ENCODE data around the gene RASGRP1. TPM values are rescaled to one million over a fixed set of nuclear protein-coding genes. Genes with fewer than 3 reads are reported as not detected.

The RASGRP1 gene
- total RNA-seq, 1 donor from 2014 or later: 1.8 TPM

GRCh38 chr15:38504680-38505467, 59.7 kb downstream of the RASGRP1 start:
- no peak for DNase-seq (ENCODE audit: low spot score)

GRCh38 chr15:38503496-38503895, 61.1 kb downstream of the RASGRP1 start:
- no peak for DNase-seq (ENCODE audit: low spot score)

GRCh38 chr15:38499651-38500050, 65.0 kb downstream of the RASGRP1 start:
- DNase-seq (ENCODE audit: low spot score): no peak

- DNase-seq (ENCODE audit: low spot score): no peak
These were observed 68.5 kb downstream of the RASGRP1 start for GRCh38 chr15:38496151-38496550.

GRCh38 chr15:38490242-38490922, 74.2 kb downstream of the RASGRP1 start:
- no peak for DNase-seq (ENCODE audit: low spot score)

GRCh38 chr15:38487378-38487777, 77.2 kb downstream of the RASGRP1 start:
- no peak for DNase-seq (ENCODE audit: low spot score)

- DNase-seq (ENCODE audit: low spot score): no peak
These were observed 77.7 kb downstream of the RASGRP1 start for GRCh38 chr15:38486936-38487335.

GRCh38 chr15:38482572-38482971, 82.0 kb downstream of the RASGRP1 start:
- DNase-seq (ENCODE audit: low spot score): no peak

GRCh38 chr15:38481761-38482160, 82.9 kb downstream of the RASGRP1 start:
- no peak for DNase-seq (ENCODE audit: low spot score)

- DNase-seq (ENCODE audit: low spot score): no peak
These were observed 83.5 kb downstream of the RASGRP1 start for GRCh38 chr15:38481113-38481512.

GRCh38 chr15:38479756-38480155, 84.9 kb downstream of the RASGRP1 start:
- DNase-seq (ENCODE audit: low spot score): no peak

GRCh38 chr15:38479266-38479665, 85.3 kb downstream of the RASGRP1 start:
- no peak for DNase-seq (ENCODE audit: low spot score)

- no peak for DNase-seq (ENCODE audit: low spot score)
These were observed 87.0 kb downstream of the RASGRP1 start for GRCh38 chr15:38477637-38478036.

GRCh38 chr15:38476120-38476519, 88.5 kb downstream of the RASGRP1 start:
- no peak for DNase-seq (ENCODE audit: low spot score)

GRCh38 chr15:38475361-38475760, 89.3 kb downstream of the RASGRP1 start:
- no peak for DNase-seq (ENCODE audit: low spot score)

- no peak for DNase-seq (ENCODE audit: low spot score)
These were observed 90.4 kb downstream of the RASGRP1 start for GRCh38 chr15:38474155-38474757.

- DNase-seq (ENCODE audit: low spot score): no peak
These were observed 92.6 kb downstream of the RASGRP1 start for GRCh38 chr15:38471974-38472373.

- no peak for DNase-seq (ENCODE audit: low spot score)
These were observed 93.8 kb downstream of the RASGRP1 start for GRCh38 chr15:38470816-38471215.

- no peak for DNase-seq (ENCODE audit: low spot score)
These were observed 99.9 kb downstream of the RASGRP1 start for GRCh38 chr15:38464675-38465074.

GRCh38 chr15:38463893-38464292, 100.7 kb downstream of the RASGRP1 start:
- DNase-seq (ENCODE audit: low spot score): no peak

GRCh38 chr15:38461066-38461833, 103.4 kb downstream of the RASGRP1 start:
- no peak for DNase-seq (ENCODE audit: low spot score)

GRCh38 chr15:38460543-38460942, 104.1 kb downstream of the RASGRP1 start:
- no peak for DNase-seq (ENCODE audit: low spot score)
